ENCODE measurements around the gene CCDC134.

DNA sequence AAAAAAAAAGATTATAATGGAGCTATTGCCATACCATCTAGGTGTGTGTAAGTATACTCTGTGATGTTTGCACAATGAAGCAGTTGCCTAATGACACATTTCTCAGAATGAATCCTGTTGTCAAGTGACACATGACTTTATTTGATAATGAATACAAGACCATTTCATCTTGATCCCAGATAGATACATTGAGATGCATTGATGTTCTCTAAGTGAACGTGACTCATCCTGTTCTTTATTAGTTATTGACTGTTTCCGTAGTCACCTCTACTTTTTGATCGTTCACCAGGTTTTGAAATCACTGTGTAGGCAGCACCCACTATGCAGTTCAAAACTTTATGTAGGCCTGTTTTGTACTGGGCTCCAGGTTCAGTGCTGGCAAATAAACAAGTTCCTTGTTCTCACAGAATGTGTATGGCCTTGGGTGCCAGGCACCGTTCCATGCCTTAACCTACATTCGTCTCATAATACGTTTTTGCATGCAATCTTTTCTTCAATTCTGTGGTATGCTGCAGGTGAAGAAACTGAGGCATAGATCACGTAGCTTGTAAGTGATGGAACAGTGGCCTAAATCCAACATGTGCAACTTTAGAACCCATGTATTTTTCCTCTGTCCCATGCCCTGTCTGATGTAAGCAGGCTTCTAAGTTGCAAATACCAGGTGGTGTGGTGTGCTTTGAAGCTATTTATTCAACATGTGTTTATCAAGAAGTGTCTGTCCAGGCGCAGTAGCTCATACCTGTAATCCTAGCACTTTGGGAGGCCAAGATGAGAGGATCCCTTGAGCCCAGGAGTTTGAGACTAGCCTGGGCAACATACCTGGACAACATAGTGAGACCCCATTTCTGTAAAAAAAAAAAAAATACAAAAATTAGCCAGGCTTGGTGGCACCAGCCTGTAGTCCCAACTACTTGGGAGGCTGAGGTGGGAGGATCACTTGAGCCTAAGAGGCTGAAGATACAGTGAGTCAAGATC is 42.8 kb downstream of the CCDC134 start:
- no peak for TF ChIP-seq ZNF223 (tag by site-specific recombination; IDR thresholded peaks at IDR 0.05)
- TF ChIP-seq, protein P1, sequence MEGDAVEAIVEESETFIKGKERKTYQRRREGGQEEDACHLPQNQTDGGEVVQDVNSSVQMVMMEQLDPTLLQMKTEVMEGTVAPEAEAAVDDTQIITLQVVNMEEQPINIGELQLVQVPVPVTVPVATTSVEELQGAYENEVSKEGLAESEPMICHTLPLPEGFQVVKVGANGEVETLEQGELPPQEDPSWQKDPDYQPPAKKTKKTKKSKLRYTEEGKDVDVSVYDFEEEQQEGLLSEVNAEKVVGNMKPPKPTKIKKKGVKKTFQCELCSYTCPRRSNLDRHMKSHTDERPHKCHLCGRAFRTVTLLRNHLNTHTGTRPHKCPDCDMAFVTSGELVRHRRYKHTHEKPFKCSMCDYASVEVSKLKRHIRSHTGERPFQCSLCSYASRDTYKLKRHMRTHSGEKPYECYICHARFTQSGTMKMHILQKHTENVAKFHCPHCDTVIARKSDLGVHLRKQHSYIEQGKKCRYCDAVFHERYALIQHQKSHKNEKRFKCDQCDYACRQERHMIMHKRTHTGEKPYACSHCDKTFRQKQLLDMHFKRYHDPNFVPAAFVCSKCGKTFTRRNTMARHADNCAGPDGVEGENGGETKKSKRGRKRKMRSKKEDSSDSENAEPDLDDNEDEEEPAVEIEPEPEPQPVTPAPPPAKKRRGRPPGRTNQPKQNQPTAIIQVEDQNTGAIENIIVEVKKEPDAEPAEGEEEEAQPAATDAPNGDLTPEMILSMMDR (tag by site-specific recombination; IDR thresholded peaks at IDR 0.05): no peak
- TF ChIP-seq SP2 (tag by site-specific recombination; IDR thresholded peaks at IDR 0.05): no peak
- no peak for TF ChIP-seq ZNF623 (tag by site-specific recombination; IDR thresholded peaks at IDR 0.05)
- no peak for TF ChIP-seq REPIN1 (tag by site-specific recombination; IDR thresholded peaks at IDR 0.05; ENCODE audit: low read depth)
- no peak for TF ChIP-seq ZNF354C (tag by site-specific recombination; IDR thresholded peaks at IDR 0.05; ENCODE audit: borderline replicate concordance, low read depth)
- no peak for TF ChIP-seq ZBTB20 (tag by site-specific recombination; IDR thresholded peaks at IDR 0.05)
- no peak for TF ChIP-seq ZFP37 (tag by site-specific recombination; IDR thresholded peaks at IDR 0.05)
- TF ChIP-seq, protein P2, sequence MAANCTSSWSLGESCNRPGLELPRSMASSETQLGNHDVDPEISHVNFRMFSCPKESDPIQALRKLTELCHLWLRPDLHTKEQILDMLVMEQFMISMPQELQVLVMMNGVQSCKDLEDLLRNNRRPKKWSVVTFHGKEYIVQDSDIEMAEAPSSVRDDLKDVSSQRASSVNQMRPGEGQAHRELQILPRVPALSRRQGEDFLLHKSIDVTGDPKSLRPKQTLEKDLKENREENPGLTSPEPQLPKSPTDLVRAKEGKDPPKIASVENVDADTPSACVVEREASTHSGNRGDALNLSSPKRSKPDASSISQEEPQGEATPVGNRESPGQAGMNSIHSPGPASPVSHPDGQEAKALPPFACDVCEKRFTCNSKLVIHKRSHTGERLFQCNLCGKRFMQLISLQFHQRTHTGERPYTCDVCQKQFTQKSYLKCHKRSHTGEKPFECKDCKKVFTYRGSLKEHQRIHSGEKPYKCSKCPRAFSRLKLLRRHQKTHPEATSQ (tag by site-specific recombination; IDR thresholded peaks at IDR 0.05): no peak
- TF ChIP-seq ZNF76 (tag by site-specific recombination; IDR thresholded peaks at IDR 0.05; ENCODE audit: borderline replicate concordance, low read depth): no peak
- no peak for TF ChIP-seq ZNF654 (tag by site-specific recombination; IDR thresholded peaks at IDR 0.05; ENCODE audit: low read depth)
- no peak for TF ChIP-seq ZNF404 (tag by site-specific recombination; IDR thresholded peaks at IDR 0.05)

Data from HEK293 (cell line).